B cell (primary cell): ENCODE measurements around the gene TSKU. TPM values are rescaled to one million over a fixed set of nuclear protein-coding genes. Genes with fewer than 3 reads are reported as not detected.

Source experiments
- ATAC-seq: fragments of 200-7000 bp; cut with Tn5 transposase; one replicate; pipeline ENCODE4 v1.10.0; 2021; ENCODE audit warnings: low read depth, mild to moderate bottlenecking, moderate number of reproducible peaks, moderate library complexity
- CTCF ChIA-PET: fragments of 350-600 bp; sonication (Branson Sonifier 250); formaldehyde crosslinking; loops from one replicate; lab custom pipeline; 2021; ENCODE audit warnings: antibody characterized with exemption, inconsistent platforms; lab: Charles Lee
- POLR2A ChIA-PET: fragments of 350-600 bp; sonication (Branson Sonifier 250); formaldehyde crosslinking; loops from one replicate; lab custom pipeline; 2021; ENCODE audit warnings: antibody characterized with exemption; lab: Charles Lee
- DNase-seq: peaks from one replicate; pipeline ENCODE4 v3.0.0; 2013
- H2AFZ ChIP-seq: 2 replicates; pipeline ENCODE4 v1.6.1; 2012; ENCODE audit warnings: mild to moderate bottlenecking, low read depth, low read length; ENCODE audit not compliant: insufficient read depth, poor library complexity, severe bottlenecking
- H3K27ac ChIP-seq, 2 donors: 1 replicate in 1 of 2; 2 replicates in 1 of 2; pipeline ENCODE4 v1.5.1; 2012 to 2013; ENCODE audit warnings: low read length in 2 of 2, mild to moderate bottlenecking in 2 of 2, moderate library complexity in 1 of 2
- H3K27me3 ChIP-seq, 4 experiments: fragments of 200-600 bp in 1 of 4; sonication (generic) in 1 of 4; replicated peaks in 1 of 4; 1 replicate in 2 of 4; 2 replicates in 2 of 4; pipeline versions ENCODE4 v1.6.1 to v1.7.0; 2013 to 2016; ENCODE audit warnings: low read length in 3 of 4, mild to moderate bottlenecking in 2 of 4, mixed read lengths in 1 of 4, moderate library complexity in 1 of 4; ENCODE audit not compliant: insufficient read depth in 4 of 4, control insufficient read depth in 3 of 4; ENCODE audit errors: control extremely low read depth in 1 of 4
- H3K36me3 ChIP-seq, 2 experiments: replicated peaks in 1 of 2; 1 replicate in 1 of 2; 2 replicates in 1 of 2; pipeline versions ENCODE4 v1.6.1 to v1.7.1; 2013; ENCODE audit warnings: low read length in 1 of 2; ENCODE audit not compliant: insufficient read depth in 2 of 2, control insufficient read depth in 1 of 2; ENCODE audit errors: control extremely low read depth in 1 of 2, extremely low read depth in 1 of 2
- H3K4me1 ChIP-seq, 2 donors: fragments of 200-600 bp in 1 of 2; sonication (generic) in 1 of 2; 1 replicate in 1 of 2; 2 replicates in 1 of 2; pipeline versions ENCODE4 v1.5.1 to v1.6.1; 2013 to 2017; ENCODE audit warnings: low read length in 2 of 2; ENCODE audit not compliant: control insufficient read depth in 2 of 2, insufficient read depth in 2 of 2
- H3K4me2 ChIP-seq: replicated peaks from 2 replicates; pipeline ENCODE3; 2012; ENCODE audit warnings: mild to moderate bottlenecking, low read depth, low read length; ENCODE audit not compliant: poor library complexity, severe bottlenecking
- H3K4me3 ChIP-seq, 5 experiments: fragments of 200-600 bp in 1 of 5; sonication (generic) in 1 of 5; 1 replicate in 3 of 5; 2 replicates in 2 of 5; pipeline versions ENCODE4 v1.5.1 to v1.7.0; 2011 to 2016; ENCODE audit warnings: low read length in 4 of 5, mild to moderate bottlenecking in 4 of 5, low read depth in 2 of 5, control low read depth in 1 of 5, moderate library complexity in 1 of 5; ENCODE audit not compliant: insufficient read depth in 1 of 5; ENCODE audit errors: control extremely low read depth in 1 of 5, extremely low read depth in 1 of 5
- H3K79me2 ChIP-seq: fragments of 200-600 bp; sonication (generic); one replicate; pipeline ENCODE4 v1.6.0; 2016; ENCODE audit warnings: low read length; ENCODE audit not compliant: control insufficient read depth, insufficient read depth
- H3K9ac ChIP-seq: fragments of 200-600 bp; sonication (generic); 2 replicates; pipeline ENCODE4 v1.6.1; 2017; ENCODE audit warnings: mild to moderate bottlenecking, low read length, moderate library complexity
- H3K9me3 ChIP-seq, 3 donors: one replicate each; pipeline versions ENCODE4 v1.6.1 to v1.7.1; 2013; ENCODE audit warnings: low read length in 2 of 3; ENCODE audit not compliant: control insufficient read depth in 2 of 3, insufficient read depth in 1 of 3; ENCODE audit errors: control extremely low read depth in 1 of 3
- H4K20me1 ChIP-seq: 2 replicates; pipeline ENCODE4 v1.6.0; 2012; ENCODE audit warnings: mild to moderate bottlenecking, low read length; ENCODE audit not compliant: insufficient read depth, control insufficient read depth, poor library complexity, severe bottlenecking
- H3K27ac Mint-ChIP-seq: one replicate; pipeline ENCODE4 v1.8.0; 2021; ENCODE audit warnings: mixed read lengths
- H3K27me3 Mint-ChIP-seq: one replicate; pipeline ENCODE4 v1.8.0; 2021; ENCODE audit warnings: mixed read lengths
- H3K4me1 Mint-ChIP-seq: one replicate; pipeline ENCODE4 v1.8.0; 2021; ENCODE audit warnings: mixed read lengths
- H3K4me3 Mint-ChIP-seq: one replicate; pipeline ENCODE4 v1.8.0; 2021; ENCODE audit warnings: mixed read lengths
- H3K9me3 Mint-ChIP-seq: one replicate; pipeline ENCODE4 v1.8.0; 2022; ENCODE audit warnings: mixed read lengths; ENCODE audit not compliant: insufficient read depth
- EZH2 ChIP-seq: IDR thresholded peaks from 2 replicates; pipeline ENCODE4 v1.6.1; 2012; ENCODE audit warnings: borderline replicate concordance, low read depth, mild to moderate bottlenecking, moderate library complexity, low read length; ENCODE audit not compliant: insufficient read depth, poor library complexity, severe bottlenecking
- WGBS: methylation state at CpG from one replicate; pipeline ENCODE4 v1.1.5; 2013; ENCODE audit warnings: missing lambda C conversion rate; ENCODE audit not compliant: insufficient coverage; 5-methylcytosine and 5-hydroxymethylcytosine counted together
- intact Hi-C: fragments of 100-400 bp; cut with micrococcal nuclease; formaldehyde crosslinking; loops from one replicate; pipeline ENCODE4 v1.10.0; 2022
- polyA plus RNA-seq: library from polyadenylated mRNA; depleted of rRNA; stranded (reverse); fragments of >200 nt; gene quantifications from 2 replicates; pipeline ENCODE4 v1.2.3, GENCODE V29; 2012
- total RNA-seq, 2 donors: library from RNA; stranded (reverse); fragments of 120-200 nt in 1 of 2; gene quantifications; 1 replicate in 1 of 2; 2 replicates in 1 of 2; pipeline versions ENCODE4 v1.2.3 to v1.2.4, GENCODE V29; 2013 to 2022
- TF ChIP-seq, protein P1 (sequence below): fragments of 200-600 bp; IDR thresholded peaks from one replicate; pipeline ENCODE4 v1.8.0; 2022; ENCODE audit warnings: antibody characterized with exemption, mild to moderate bottlenecking

TSKU gene
- total and polyA plus RNA-seq, 2 donors (not counting 1 experiment from before 2014, with no cell fraction given), result not detected

DNA sequence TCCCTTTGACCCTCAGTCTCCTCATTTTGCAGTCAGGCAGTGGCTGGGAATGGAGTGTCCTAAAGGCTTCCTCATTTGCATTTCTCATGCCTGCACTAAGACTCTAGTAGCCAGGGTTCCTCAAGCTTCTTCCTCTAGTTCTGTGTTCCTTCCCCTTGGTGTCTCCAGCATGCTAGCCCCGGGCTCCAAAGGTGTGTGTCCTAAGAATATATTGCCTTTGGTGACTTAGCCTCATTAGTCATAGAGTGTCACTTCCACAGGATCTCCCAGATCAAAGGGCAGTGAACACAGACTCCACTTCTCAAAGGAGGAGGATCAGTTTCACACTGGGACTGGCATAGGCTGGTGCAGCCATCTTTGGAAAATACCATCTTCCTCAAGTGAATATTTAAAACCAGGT, 56.2 kb downstream of the TSKU start:
- WGBS, result no CpG with 5 or more reads among the region's 1 CpG
- Histone ChIP-seq H3K79me2 (no peaks in the 10 kb centered on the region), H2AFZ (no peak overlapping the region), H3K27me3 (peaks cover 0 to 9% (median 0%) of the 10 kb centered on the region in 4 experiments), H3K9me3 (peaks cover 0 to 1% (median 0%) of the 10 kb centered on the region in 3 donors), H3K4me2 (no peak overlapping the region), H3K9ac (no peak overlapping the region), H3K4me1 (no peaks in the 10 kb centered on the region), H3K4me3 (no peak overlapping the region), H3K36me3 (no peaks in the 10 kb centered on the region), H4K20me1 (no peaks in the 10 kb centered on the region), H3K27ac (no peak overlapping the region)
- POLR2A ChIA-PET, result no interaction called here
- no peak overlapping the region for H3K4me3 Mint-ChIP-seq
- ATAC-seq (no peak), DNase-seq (no peak)
- intact Hi-C loops, result no loop called here
- H3K27ac Mint-ChIP-seq, result no peak overlapping the region
- H3K9me3 Mint-ChIP-seq, result no peaks in the 10 kb centered on the region
- TF ChIP-seq EZH2, result no peak
- TF ChIP-seq, protein P1, sequence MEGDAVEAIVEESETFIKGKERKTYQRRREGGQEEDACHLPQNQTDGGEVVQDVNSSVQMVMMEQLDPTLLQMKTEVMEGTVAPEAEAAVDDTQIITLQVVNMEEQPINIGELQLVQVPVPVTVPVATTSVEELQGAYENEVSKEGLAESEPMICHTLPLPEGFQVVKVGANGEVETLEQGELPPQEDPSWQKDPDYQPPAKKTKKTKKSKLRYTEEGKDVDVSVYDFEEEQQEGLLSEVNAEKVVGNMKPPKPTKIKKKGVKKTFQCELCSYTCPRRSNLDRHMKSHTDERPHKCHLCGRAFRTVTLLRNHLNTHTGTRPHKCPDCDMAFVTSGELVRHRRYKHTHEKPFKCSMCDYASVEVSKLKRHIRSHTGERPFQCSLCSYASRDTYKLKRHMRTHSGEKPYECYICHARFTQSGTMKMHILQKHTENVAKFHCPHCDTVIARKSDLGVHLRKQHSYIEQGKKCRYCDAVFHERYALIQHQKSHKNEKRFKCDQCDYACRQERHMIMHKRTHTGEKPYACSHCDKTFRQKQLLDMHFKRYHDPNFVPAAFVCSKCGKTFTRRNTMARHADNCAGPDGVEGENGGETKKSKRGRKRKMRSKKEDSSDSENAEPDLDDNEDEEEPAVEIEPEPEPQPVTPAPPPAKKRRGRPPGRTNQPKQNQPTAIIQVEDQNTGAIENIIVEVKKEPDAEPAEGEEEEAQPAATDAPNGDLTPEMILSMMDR, result no peak
- H3K4me1 Mint-ChIP-seq, result no peaks in the 10 kb centered on the region
- peaks cover 24% of the 10 kb centered on the region for H3K27me3 Mint-ChIP-seq
- CTCF ChIA-PET, result no interaction called here

DNA sequence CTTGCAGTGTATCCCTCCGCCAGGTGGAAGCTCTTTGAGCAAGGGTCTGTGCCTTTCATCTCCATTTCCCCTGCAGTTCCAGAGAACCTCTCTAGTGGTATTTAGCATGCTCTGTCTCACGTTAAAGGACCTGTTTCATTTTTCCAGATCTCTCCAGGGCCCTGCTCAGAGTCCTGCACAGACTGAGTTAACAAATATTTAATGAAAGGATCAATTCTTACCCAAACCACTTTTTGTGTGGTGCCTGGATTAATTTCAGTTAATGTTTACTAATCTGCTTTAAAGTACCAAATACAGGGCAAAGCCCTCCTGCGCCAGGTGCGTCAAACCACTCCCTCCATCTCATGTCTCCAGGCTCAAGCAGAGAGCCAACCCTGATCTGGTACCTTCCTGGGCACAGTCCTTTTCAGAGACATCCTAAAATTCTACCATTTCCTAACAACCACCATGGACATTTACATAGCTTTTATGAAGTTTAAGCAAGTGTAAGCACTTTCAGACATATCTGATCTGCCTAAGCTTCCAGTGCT, 58.8 kb downstream of the TSKU start:
- intact Hi-C loops, result no loop called here
- Histone ChIP-seq H4K20me1 (no peaks in the 10 kb centered on the region), H3K36me3 (no peaks in the 10 kb centered on the region), H3K27me3 (peaks cover 0 to 11% (median 0%) of the 10 kb centered on the region in 4 experiments), H3K4me3 (no peak overlapping the region), H3K4me1 (no peaks in the 10 kb centered on the region), H3K4me2 (no peak overlapping the region), H3K79me2 (no peaks in the 10 kb centered on the region), H2AFZ (no peak overlapping the region), H3K9ac (no peak overlapping the region), H3K27ac (no peak overlapping the region), H3K9me3 (peaks cover 0 to 1% (median 0%) of the 10 kb centered on the region in 3 donors)
- Mint-ChIP-seq H3K4me1 (no peaks in the 10 kb centered on the region), H3K4me3 (no peak overlapping the region), H3K9me3 (no peaks in the 10 kb centered on the region), H3K27me3 (peaks cover 31% of the 10 kb centered on the region), H3K27ac (no peak overlapping the region)
- DNase-seq (no peak), ATAC-seq (no peak)
- TF ChIP-seq EZH2, result no peak
- TF ChIP-seq, protein P1, result no peak
- ChIA-PET CTCF (interaction anchor here (1.3 kb wide), 1 partner anchor 1739 kb away, joined by 3 read pairs; no protein-coding TSS in a partner anchor), POLR2A (no interaction called here)
- WGBS, result 86% methylated on average over 4 of the region's 4 CpGs
